ENCODE results near the gene ABITRAM. TPM values are rescaled to one million over a fixed set of nuclear protein-coding genes. Genes with fewer than 3 reads are reported as not detected.

Gene ABITRAM
- total RNA-seq, 2 experiments from 2014 or later, result 7.0 to 14.6 TPM

DNA sequence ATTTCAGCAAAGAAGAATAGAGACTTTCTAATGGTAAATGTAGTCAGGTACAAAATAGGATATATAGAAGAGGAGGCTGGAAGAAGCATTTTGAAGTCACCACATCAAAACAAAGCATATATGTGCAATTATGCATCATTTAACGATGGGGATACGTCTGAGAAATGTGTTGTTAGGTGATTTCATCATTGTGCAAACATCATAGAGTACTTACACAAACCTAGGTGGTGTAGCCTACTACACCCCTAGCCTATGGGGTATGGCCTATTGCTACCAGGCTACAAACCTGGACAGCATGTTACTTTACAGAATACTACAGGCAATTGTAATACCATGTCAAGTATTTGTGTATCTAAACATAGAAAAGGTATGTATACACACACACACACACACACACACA, 28.7 kb upstream of the ABITRAM start:
- Histone ChIP-seq H3K4me3 (ENCODE audit: low read depth, low read length, poor library complexity, severe bottlenecking) (no peak overlapping the region), H3K79me2 (ENCODE audit: insufficient read depth, low read depth, low read length) (no peaks in the 10 kb centered on the region), H2AFZ (ENCODE audit: low read length) (no peak overlapping the region), H3K36me3 (ENCODE audit: insufficient read depth, low read length) (peaks cover 95% of the 10 kb centered on the region), H3K4me1 (ENCODE audit: insufficient read depth, low read length, poor library complexity, severe bottlenecking) (no peaks in the 10 kb centered on the region), H3K27ac (ENCODE audit: low read depth, low read length, poor library complexity, severe bottlenecking) (no peak overlapping the region), H3K9me3 (ENCODE audit: low read length) (no peaks in the 10 kb centered on the region), H4K20me1 (ENCODE audit: insufficient read depth, low read length) (no peaks in the 10 kb centered on the region), H3K9me2 (ENCODE audit: insufficient read depth, low read length) (no peaks in the 10 kb centered on the region), H3K4me2 (ENCODE audit: low read length) (no peak overlapping the region)
- POLR2A ChIA-PET, result no interaction called here
- TF ChIP-seq, protein P1, sequence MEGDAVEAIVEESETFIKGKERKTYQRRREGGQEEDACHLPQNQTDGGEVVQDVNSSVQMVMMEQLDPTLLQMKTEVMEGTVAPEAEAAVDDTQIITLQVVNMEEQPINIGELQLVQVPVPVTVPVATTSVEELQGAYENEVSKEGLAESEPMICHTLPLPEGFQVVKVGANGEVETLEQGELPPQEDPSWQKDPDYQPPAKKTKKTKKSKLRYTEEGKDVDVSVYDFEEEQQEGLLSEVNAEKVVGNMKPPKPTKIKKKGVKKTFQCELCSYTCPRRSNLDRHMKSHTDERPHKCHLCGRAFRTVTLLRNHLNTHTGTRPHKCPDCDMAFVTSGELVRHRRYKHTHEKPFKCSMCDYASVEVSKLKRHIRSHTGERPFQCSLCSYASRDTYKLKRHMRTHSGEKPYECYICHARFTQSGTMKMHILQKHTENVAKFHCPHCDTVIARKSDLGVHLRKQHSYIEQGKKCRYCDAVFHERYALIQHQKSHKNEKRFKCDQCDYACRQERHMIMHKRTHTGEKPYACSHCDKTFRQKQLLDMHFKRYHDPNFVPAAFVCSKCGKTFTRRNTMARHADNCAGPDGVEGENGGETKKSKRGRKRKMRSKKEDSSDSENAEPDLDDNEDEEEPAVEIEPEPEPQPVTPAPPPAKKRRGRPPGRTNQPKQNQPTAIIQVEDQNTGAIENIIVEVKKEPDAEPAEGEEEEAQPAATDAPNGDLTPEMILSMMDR (conservative IDR thresholded peaks at IDR 0.05; ENCODE audit: low read length), result no peak
- TF ChIP-seq EZH2phosphoT487 (IDR thresholded peaks at IDR 0.05; ENCODE audit: borderline replicate concordance, low read depth, low read length), result no peak
- CTCF ChIA-PET (ENCODE audit: unreplicated experiment), result no interaction called here
- no peak for DNase-seq (ENCODE audit: low spot score)
- intact Hi-C loops (cut with micrococcal nuclease; ENCODE audit: unreplicated experiment), result no loop called here
- no TSS peak for BruUV-seq (replicated peaks)

DNA sequence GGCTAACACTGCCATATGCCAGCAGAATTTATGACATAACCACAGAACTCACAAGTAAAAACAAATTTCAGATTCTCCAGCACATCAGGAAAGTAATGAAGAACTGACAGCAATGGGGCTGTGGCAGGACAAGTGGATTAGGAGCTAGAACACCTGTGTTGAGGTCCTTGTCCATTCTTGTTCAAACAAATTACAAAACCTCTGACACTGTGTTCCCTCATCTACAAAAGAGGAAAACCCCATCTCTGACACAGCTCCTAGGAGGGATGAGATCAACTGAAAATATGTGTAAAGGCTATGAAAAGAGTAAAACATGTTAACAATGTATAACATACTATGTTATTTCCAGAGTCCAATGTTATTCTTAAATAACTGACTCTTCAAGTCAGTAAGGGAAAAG, 23.8 kb upstream of the ABITRAM start:
- TF ChIP-seq, protein P1 (conservative IDR thresholded peaks at IDR 0.05; ENCODE audit: low read length), result no peak
- TF ChIP-seq EZH2phosphoT487 (IDR thresholded peaks at IDR 0.05; ENCODE audit: borderline replicate concordance, low read depth, low read length), result no peak
- intact Hi-C loops (cut with micrococcal nuclease; ENCODE audit: unreplicated experiment), result no loop called here
- CTCF ChIA-PET (ENCODE audit: unreplicated experiment), result no interaction called here

DNA sequence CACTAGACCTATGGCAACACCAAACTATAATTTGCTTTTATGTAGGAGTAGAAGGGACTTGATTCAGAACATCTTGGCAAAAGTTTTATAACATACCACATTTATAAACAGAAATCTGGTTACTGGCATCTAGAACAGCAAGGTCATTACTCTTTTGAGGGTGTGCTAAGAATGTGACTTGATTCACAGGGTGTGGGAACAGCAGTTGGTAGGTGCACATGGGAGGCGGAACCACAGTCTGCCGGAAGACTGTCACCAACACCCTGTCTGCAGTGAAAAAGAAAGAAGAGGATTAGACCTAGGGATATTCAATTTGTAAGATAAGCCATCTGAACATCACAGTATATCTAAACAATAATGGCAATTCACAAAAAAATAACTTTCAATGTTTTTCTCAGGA, 23.3 kb upstream of the ABITRAM start:
- H3K4me1 ChIP-seq (ENCODE audit: insufficient read depth, low read length, poor library complexity, severe bottlenecking), result no peaks in the 10 kb centered on the region
- no peak for TF ChIP-seq EZH2phosphoT487 (IDR thresholded peaks at IDR 0.05; ENCODE audit: borderline replicate concordance, low read depth, low read length)
- no peaks in the 10 kb centered on the region for H3K9me2 ChIP-seq (ENCODE audit: insufficient read depth, low read length)
- peaks cover 92% of the 10 kb centered on the region for H3K36me3 ChIP-seq (ENCODE audit: insufficient read depth, low read length)
- H3K4me2 ChIP-seq (ENCODE audit: low read length), result no peak overlapping the region
- no peak for DNase-seq (ENCODE audit: low spot score)
- no peaks in the 10 kb centered on the region for H4K20me1 ChIP-seq (ENCODE audit: insufficient read depth, low read length)
- ChIA-PET CTCF (ENCODE audit: unreplicated experiment) (no interaction called here), POLR2A (no interaction called here)
- H2AFZ ChIP-seq (ENCODE audit: low read length), result no peak overlapping the region
- no peaks in the 10 kb centered on the region for H3K79me2 ChIP-seq (ENCODE audit: insufficient read depth, low read depth, low read length)
- H3K27ac ChIP-seq (ENCODE audit: low read depth, low read length, poor library complexity, severe bottlenecking), result no peak overlapping the region
- BruUV-seq (replicated peaks), result no TSS peak
- H3K9me3 ChIP-seq (ENCODE audit: low read length), result no peaks in the 10 kb centered on the region
- intact Hi-C loops (cut with micrococcal nuclease; ENCODE audit: unreplicated experiment), result no loop called here
- H3K4me3 ChIP-seq (ENCODE audit: low read depth, low read length, poor library complexity, severe bottlenecking), result no peak overlapping the region

More for the DNA sequence above, 23.8 kb upstream of the ABITRAM start:
- H3K4me3 ChIP-seq (ENCODE audit: low read depth, low read length, poor library complexity, severe bottlenecking), result no peak overlapping the region
- peaks cover 92% of the 10 kb centered on the region for H3K36me3 ChIP-seq (ENCODE audit: insufficient read depth, low read length)
- H3K9me3 ChIP-seq (ENCODE audit: low read length), result no peaks in the 10 kb centered on the region
- H3K4me1 ChIP-seq (ENCODE audit: insufficient read depth, low read length, poor library complexity, severe bottlenecking), result no peaks in the 10 kb centered on the region
- POLR2A ChIA-PET, result no interaction called here
- no peaks in the 10 kb centered on the region for H4K20me1 ChIP-seq (ENCODE audit: insufficient read depth, low read length)
- no peak overlapping the region for H3K27ac ChIP-seq (ENCODE audit: low read depth, low read length, poor library complexity, severe bottlenecking)
- no peaks in the 10 kb centered on the region for H3K9me2 ChIP-seq (ENCODE audit: insufficient read depth, low read length)
- TSS peak; percentile 19 for BruUV-seq (replicated peaks)
- no peak overlapping the region for H3K4me2 ChIP-seq (ENCODE audit: low read length)
- DNase-seq (ENCODE audit: low spot score), result no peak
- no peaks in the 10 kb centered on the region for H3K79me2 ChIP-seq (ENCODE audit: insufficient read depth, low read depth, low read length)
- H2AFZ ChIP-seq (ENCODE audit: low read length), result no peak overlapping the region
